Astrocyte of the spinal cord (primary cell): ENCODE data around the gene TMTC2.

Experiments
- DNase-seq: peaks from one replicate; pipeline ENCODE4 v3.0.0; 2011; ENCODE audit warnings: low read depth, low spot score
- H3K4me3 ChIP-seq: 2 replicates; pipeline ENCODE4 v1.5.1; 2011; ENCODE audit warnings: low read depth, mild to moderate bottlenecking, low read length, moderate library complexity
- CTCF ChIP-seq: IDR thresholded peaks from 2 replicates; pipeline ENCODE4 v1.5.1; 2012; ENCODE audit warnings: low read depth, mild to moderate bottlenecking, low read length, inconsistent platforms
- in situ Hi-C: cut with HindIII; loops from 2 replicates; pipeline ENCODE4 v1.10.0; 2017; ENCODE audit warnings: low sequenced_read_pairs

The TMTC2 gene

GRCh38 chr12:83179999-83180398, 493.3 kb downstream of the TMTC2 start:
- H3K4me3 ChIP-seq, result no peak overlapping the region
- no peak for TF ChIP-seq CTCF
- no peak for DNase-seq
- in situ Hi-C loops, result no loop called here

- no peak for DNase-seq
- in situ Hi-C loops, result no loop called here
- no peak for TF ChIP-seq CTCF
- H3K4me3 ChIP-seq, result no peak overlapping the region
These were observed 494.4 kb downstream of the TMTC2 start for GRCh38 chr12:83181074-83181473.

- H3K4me3 ChIP-seq, result no peak overlapping the region
- no peak for DNase-seq
- in situ Hi-C loops, result no loop called here
- no peak for TF ChIP-seq CTCF
These were observed 496.4 kb downstream of the TMTC2 start for GRCh38 chr12:83183132-83183531.
